Measurements from ENCODE around the gene APOBR. TPM values are rescaled to one million over a fixed set of nuclear protein-coding genes. Genes with fewer than 3 reads are reported as not detected.

Gene APOBR
- total and polyA plus RNA-seq, 2 of the 13 experiments (the other 11 are each of a cell fraction or from before 2014, with no cell fraction given): 0.03 TPM; not detected in 1

DNA sequence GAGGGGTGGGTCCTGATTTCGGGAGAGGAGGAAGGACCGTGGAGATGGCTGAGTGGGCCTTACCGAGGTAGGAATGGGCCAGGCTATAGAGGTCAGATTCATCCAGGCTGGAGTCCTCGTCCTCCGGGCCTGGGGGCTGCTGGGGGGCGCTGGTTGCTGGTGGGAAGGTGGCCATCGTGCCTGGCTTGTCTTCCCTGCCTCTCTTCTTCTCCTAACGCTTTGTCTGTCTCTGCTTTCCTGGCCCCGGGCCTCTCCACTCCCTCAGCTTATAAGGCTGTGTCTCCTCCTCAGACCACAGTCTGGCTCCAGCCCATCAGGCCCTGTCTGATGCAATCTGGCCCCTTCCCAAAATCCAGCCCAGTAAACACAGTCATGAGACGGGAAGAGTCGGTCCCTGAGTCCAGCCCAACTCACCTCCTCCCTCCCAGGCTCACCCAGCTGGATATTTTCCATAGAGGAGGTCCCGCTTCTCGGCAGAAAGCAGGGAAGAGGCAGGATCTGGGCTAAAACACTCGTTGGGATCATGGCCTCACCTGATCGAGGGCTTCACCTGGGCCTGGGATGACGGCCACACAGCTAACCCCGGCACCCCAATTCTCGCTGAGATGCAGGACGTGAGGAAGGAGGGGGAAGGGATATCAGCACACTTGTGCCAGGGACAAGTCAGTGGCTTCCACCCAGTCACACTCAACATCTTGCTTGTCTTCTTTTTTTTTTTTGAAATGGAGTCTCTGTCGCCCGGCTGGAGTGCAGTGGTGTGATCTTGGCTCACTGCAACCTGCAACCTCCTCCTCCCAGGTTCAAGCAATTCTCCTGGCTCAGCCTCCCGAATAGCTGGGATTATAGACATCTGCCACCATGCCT is 44.5 kb downstream of the APOBR start, which contains the start of gene NUPR1 (continued):
- no peak for TF ChIP-seq IKZF4 (CRISPR knock-in tag; IDR thresholded peaks at IDR 0.05; ENCODE audit: borderline replicate concordance, low read depth, not compliant biosample characterization)
- TF ChIP-seq KLF16 (CRISPR knock-in tag; IDR thresholded peaks at IDR 0.05): peak in 1 of 2 experiments; percentile 84; a peak in 2 of 4 replicates
- TF ChIP-seq, protein P1, sequence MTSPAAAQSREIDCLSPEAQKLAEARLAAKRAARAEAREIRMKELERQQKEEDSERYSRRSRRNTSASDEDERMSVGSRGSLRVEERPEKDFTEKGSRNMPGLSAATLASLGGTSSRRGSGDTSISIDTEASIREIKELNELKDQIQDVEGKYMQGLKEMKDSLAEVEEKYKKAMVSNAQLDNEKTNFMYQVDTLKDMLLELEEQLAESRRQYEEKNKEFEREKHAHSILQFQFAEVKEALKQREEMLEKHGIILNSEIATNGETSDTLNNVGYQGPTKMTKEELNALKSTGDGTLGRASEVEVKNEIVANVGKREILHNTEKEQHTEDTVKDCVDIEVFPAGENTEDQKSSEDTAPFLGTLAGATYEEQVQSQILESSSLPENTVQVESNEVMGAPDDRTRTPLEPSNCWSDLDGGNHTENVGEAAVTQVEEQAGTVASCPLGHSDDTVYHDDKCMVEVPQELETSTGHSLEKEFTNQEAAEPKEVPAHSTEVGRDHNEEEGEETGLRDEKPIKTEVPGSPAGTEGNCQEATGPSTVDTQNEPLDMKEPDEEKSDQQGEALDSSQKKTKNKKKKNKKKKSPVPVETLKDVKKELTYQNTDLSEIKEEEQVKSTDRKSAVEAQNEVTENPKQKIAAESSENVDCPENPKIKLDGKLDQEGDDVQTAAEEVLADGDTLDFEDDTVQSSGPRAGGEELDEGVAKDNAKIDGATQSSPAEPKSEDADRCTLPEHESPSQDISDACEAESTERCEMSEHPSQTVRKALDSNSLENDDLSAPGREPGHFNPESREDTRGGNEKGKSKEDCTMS (CRISPR knock-in tag; conservative IDR thresholded peaks at IDR 0.05): no peak
- no peak for TF ChIP-seq CREM (IDR thresholded peaks at IDR 0.05)
- TF ChIP-seq CREM (CRISPR knock-in tag; IDR thresholded peaks at IDR 0.05): no peak
- no peak for TF ChIP-seq ZNF737 (CRISPR knock-in tag; IDR thresholded peaks at IDR 0.05; ENCODE audit: borderline replicate concordance)
- TF ChIP-seq ZNF253 (CRISPR knock-in tag; IDR thresholded peaks at IDR 0.05; ENCODE audit: borderline replicate concordance): no peak
- TF ChIP-seq HCFC1 (IDR thresholded peaks at IDR 0.05; ENCODE audit: low read depth, low read length): no peak
- no peak for TF ChIP-seq MIER3 (CRISPR knock-in tag; IDR thresholded peaks at IDR 0.05; ENCODE audit: borderline replicate concordance)
- TF ChIP-seq, protein P2, sequence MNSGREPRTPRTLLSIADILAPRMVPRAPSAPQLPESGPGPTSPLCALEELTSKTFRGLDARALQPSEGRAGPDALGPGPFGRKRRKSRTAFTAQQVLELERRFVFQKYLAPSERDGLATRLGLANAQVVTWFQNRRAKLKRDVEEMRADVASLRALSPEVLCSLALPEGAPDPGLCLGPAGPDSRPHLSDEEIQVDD (CRISPR knock-in tag; IDR thresholded peaks at IDR 0.05; ENCODE audit: borderline replicate concordance): peak; percentile 73; the same call in 1 of the 2 replicates
- TF ChIP-seq ZFP41 (CRISPR knock-in tag; IDR thresholded peaks at IDR 0.05; ENCODE audit: borderline replicate concordance): no peak
- TF ChIP-seq, protein P3, sequence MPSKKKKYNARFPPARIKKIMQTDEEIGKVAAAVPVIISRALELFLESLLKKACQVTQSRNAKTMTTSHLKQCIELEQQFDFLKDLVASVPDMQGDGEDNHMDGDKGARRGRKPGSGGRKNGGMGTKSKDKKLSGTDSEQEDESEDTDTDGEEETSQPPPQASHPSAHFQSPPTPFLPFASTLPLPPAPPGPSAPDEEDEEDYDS (CRISPR knock-in tag; IDR thresholded peaks at IDR 0.05): peak; percentile 80; the same call in 1 of the 2 replicates
- TF ChIP-seq, protein P4, sequence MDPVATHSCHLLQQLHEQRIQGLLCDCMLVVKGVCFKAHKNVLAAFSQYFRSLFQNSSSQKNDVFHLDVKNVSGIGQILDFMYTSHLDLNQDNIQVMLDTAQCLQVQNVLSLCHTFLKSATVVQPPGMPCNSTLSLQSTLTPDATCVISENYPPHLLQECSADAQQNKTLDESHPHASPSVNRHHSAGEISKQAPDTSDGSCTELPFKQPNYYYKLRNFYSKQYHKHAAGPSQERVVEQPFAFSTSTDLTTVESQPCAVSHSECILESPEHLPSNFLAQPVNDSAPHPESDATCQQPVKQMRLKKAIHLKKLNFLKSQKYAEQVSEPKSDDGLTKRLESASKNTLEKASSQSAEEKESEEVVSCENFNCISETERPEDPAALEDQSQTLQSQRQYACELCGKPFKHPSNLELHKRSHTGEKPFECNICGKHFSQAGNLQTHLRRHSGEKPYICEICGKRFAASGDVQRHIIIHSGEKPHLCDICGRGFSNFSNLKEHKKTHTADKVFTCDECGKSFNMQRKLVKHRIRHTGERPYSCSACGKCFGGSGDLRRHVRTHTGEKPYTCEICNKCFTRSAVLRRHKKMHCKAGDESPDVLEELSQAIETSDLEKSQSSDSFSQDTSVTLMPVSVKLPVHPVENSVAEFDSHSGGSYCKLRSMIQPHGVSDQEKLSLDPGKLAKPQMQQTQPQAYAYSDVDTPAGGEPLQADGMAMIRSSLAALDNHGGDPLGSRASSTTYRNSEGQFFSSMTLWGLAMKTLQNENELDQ (CRISPR knock-in tag; IDR thresholded peaks at IDR 0.05; ENCODE audit: borderline replicate concordance): peak; percentile 14
- TF ChIP-seq ZNF10 (CRISPR knock-in tag; IDR thresholded peaks at IDR 0.05; ENCODE audit: borderline replicate concordance, low read depth): no peak
- TF ChIP-seq PPARG (CRISPR knock-in tag; conservative IDR thresholded peaks at IDR 0.05): peak; percentile 59; the same call in 1 of the 2 replicates
- TF ChIP-seq ZSCAN25 (CRISPR knock-in tag; IDR thresholded peaks at IDR 0.05): peak; percentile 62
- TF ChIP-seq SRY (CRISPR knock-in tag; IDR thresholded peaks at IDR 0.05): 0 out of 2 replicates have a peak, but pooled peaks have one; percentile 51
- TF ChIP-seq, protein P5, sequence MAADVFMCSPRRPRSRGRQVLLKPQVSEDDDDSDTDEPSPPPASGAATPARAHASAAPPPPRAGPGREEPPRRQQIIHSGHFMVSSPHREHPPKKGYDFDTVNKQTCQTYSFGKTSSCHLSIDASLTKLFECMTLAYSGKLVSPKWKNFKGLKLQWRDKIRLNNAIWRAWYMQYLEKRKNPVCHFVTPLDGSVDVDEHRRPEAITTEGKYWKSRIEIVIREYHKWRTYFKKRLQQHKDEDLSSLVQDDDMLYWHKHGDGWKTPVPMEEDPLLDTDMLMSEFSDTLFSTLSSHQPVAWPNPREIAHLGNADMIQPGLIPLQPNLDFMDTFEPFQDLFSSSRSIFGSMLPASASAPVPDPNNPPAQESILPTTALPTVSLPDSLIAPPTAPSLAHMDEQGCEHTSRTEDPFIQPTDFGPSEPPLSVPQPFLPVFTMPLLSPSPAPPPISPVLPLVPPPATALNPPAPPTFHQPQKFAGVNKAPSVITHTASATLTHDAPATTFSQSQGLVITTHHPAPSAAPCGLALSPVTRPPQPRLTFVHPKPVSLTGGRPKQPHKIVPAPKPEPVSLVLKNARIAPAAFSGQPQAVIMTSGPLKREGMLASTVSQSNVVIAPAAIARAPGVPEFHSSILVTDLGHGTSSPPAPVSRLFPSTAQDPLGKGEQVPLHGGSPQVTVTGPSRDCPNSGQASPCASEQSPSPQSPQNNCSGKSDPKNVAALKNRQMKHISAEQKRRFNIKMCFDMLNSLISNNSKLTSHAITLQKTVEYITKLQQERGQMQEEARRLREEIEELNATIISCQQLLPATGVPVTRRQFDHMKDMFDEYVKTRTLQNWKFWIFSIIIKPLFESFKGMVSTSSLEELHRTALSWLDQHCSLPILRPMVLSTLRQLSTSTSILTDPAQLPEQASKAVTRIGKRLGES (CRISPR knock-in tag; IDR thresholded peaks at IDR 0.05; ENCODE audit: borderline replicate concordance): peak; percentile 67; the same call in 1 of the 2 replicates
- no peak; the same call in 1 of the 2 replicates for TF ChIP-seq ZNF235 (CRISPR knock-in tag; IDR thresholded peaks at IDR 0.05; ENCODE audit: borderline replicate concordance)

All from HepG2 (cell line).